ENCODE measurements around the gene FGF3. TPM values are rescaled to one million over a fixed set of nuclear protein-coding genes. Genes with fewer than 3 reads are reported as not detected.

FGF3 gene
- polyA plus RNA-seq, 3 donors: not detected

- no peak for TF ChIP-seq CTCF (IDR thresholded peaks at IDR 0.05)
- H4K20me1 ChIP-seq (ENCODE audit: insufficient read depth, low read length): no peaks in the 10 kb centered on the region
- DNase-seq: no peak
- H2AFZ ChIP-seq (ENCODE audit: insufficient read depth, low read depth, low read length, poor library complexity, severe bottlenecking): no peak overlapping the region
- H3K36me3 Mint-ChIP-seq: no peaks in the 10 kb centered on the region
- peaks cover 0 to 2% of the 10 kb centered on the region in 2 donors for H3K27me3 ChIP-seq (ENCODE audit: control insufficient read depth in 2 of 2, insufficient read depth in 2 of 2, low read length in 2 of 2)
- H3K9me3 ChIP-seq (replicated peaks in 1 of 2; ENCODE audit: control insufficient read depth in 1 of 2, insufficient read depth in 1 of 2, low read length in 2 of 2): no peaks in the 10 kb centered on the region
- no peak overlapping the region for H3K27ac ChIP-seq (ENCODE audit: low read depth in 1 of 2, low read length in 2 of 2)
- H3K4me3 ChIP-seq (replicated peaks in 1 of 3; ENCODE audit: low read depth in 2 of 3, low read length in 3 of 3): no peak overlapping the region
- H3K27me3 Mint-ChIP-seq (ENCODE audit: low read depth in 3 of 3): peaks cover 8 to 17% (median 11%) of the 10 kb centered on the region in 3 donors
- no peaks in the 10 kb centered on the region for H3K79me2 ChIP-seq (ENCODE audit: insufficient read depth, low read length)
- H3K4me3 Mint-ChIP-seq: no peak overlapping the region
- 92% methylated on average over 39 of the region's 39 CpGs for WGBS (ENCODE audit: insufficient coverage)
- no peaks in the 10 kb centered on the region for H3K4me1 ChIP-seq (ENCODE audit: control insufficient read depth in 1 of 2, insufficient read depth in 2 of 2, low read length in 2 of 2)
- H3K4me1 Mint-ChIP-seq: no peaks in the 10 kb centered on the region
- H3K9ac ChIP-seq (ENCODE audit: insufficient read depth, low read length, poor library complexity, severe bottlenecking): no peak overlapping the region
- no peak overlapping the region for H3K27ac Mint-ChIP-seq
- no peaks in the 10 kb centered on the region for H3K9me3 Mint-ChIP-seq
- H3K36me3 ChIP-seq (replicated peaks in 1 of 2; ENCODE audit: control insufficient read depth in 1 of 2, insufficient read depth in 2 of 2, low read length in 2 of 2): no peaks in the 10 kb centered on the region
- no peak overlapping the region for H3K4me2 ChIP-seq (replicated peaks; ENCODE audit: extremely low read depth, low read length, poor library complexity, severe bottlenecking)
- intact Hi-C loops (cut with micrococcal nuclease): no loop called here
These were observed 8.7 kb downstream of the FGF3 start for GRCh38 chr11:69810289-69811118.

GRCh38 chr11:69808667-69809086 lies 10.5 kb downstream of the FGF3 start:
- Mint-ChIP-seq H3K27me3 (ENCODE audit: low read depth in 3 of 3) (peaks cover 5 to 11% (median 9%) of the 10 kb centered on the region in 3 donors), H3K27ac (no peak overlapping the region), H3K4me3 (no peak overlapping the region), H3K36me3 (no peaks in the 10 kb centered on the region), H3K9me3 (no peaks in the 10 kb centered on the region), H3K4me1 (no peaks in the 10 kb centered on the region)
- DNase-seq: no peak
- Histone ChIP-seq H3K4me2 (replicated peaks; ENCODE audit: extremely low read depth, low read length, poor library complexity, severe bottlenecking) (no peak overlapping the region), H3K9me3 (replicated peaks in 1 of 2; ENCODE audit: control insufficient read depth in 1 of 2, insufficient read depth in 1 of 2, low read length in 2 of 2) (no peaks in the 10 kb centered on the region), H3K27ac (ENCODE audit: low read depth in 1 of 2, low read length in 2 of 2) (no peak overlapping the region), H3K79me2 (ENCODE audit: insufficient read depth, low read length) (no peaks in the 10 kb centered on the region), H3K9ac (ENCODE audit: insufficient read depth, low read length, poor library complexity, severe bottlenecking) (no peak overlapping the region), H3K36me3 (replicated peaks in 1 of 2; ENCODE audit: control insufficient read depth in 1 of 2, insufficient read depth in 2 of 2, low read length in 2 of 2) (no peaks in the 10 kb centered on the region), H2AFZ (ENCODE audit: insufficient read depth, low read depth, low read length, poor library complexity, severe bottlenecking) (no peak overlapping the region), H4K20me1 (ENCODE audit: insufficient read depth, low read length) (no peaks in the 10 kb centered on the region), H3K4me3 (replicated peaks in 1 of 3; ENCODE audit: low read depth in 2 of 3, low read length in 3 of 3) (no peak overlapping the region), H3K27me3 (ENCODE audit: control insufficient read depth in 2 of 2, insufficient read depth in 2 of 2, low read length in 2 of 2) (no peaks in the 10 kb centered on the region), H3K4me1 (ENCODE audit: control insufficient read depth in 1 of 2, insufficient read depth in 2 of 2, low read length in 2 of 2) (no peaks in the 10 kb centered on the region)
- 34% methylated on average over 7 of the region's 7 CpGs for WGBS (ENCODE audit: insufficient coverage)
- intact Hi-C loops (cut with micrococcal nuclease): loop anchor here in 1 of 2 donors (10.0 kb wide), 1 partner anchor 64 kb away; no protein-coding TSS in a partner anchor
- TF ChIP-seq CTCF (IDR thresholded peaks at IDR 0.05): no peak
